Stimulated activated CD4-positive, alpha-beta T cell treated with anti-CD3 and anti-CD28 coated beads, Interleukin-1b, Interleukin-23, amount 100 ng/mL, for 48 hours (primary cell): Measurements from ENCODE around the gene PDZD4.

Experiments
- DNase-seq: peaks from one replicate; pipeline ENCODE4 v3.0.0-alpha.2; 2020

Gene PDZD4

GRCh38 chrX:153804621-153805020, 25.7 kb downstream of the PDZD4 start:
- no peak for DNase-seq

GRCh38 chrX:153804100-153804595, 26.2 kb downstream of the PDZD4 start:
- no peak for DNase-seq

DNA sequence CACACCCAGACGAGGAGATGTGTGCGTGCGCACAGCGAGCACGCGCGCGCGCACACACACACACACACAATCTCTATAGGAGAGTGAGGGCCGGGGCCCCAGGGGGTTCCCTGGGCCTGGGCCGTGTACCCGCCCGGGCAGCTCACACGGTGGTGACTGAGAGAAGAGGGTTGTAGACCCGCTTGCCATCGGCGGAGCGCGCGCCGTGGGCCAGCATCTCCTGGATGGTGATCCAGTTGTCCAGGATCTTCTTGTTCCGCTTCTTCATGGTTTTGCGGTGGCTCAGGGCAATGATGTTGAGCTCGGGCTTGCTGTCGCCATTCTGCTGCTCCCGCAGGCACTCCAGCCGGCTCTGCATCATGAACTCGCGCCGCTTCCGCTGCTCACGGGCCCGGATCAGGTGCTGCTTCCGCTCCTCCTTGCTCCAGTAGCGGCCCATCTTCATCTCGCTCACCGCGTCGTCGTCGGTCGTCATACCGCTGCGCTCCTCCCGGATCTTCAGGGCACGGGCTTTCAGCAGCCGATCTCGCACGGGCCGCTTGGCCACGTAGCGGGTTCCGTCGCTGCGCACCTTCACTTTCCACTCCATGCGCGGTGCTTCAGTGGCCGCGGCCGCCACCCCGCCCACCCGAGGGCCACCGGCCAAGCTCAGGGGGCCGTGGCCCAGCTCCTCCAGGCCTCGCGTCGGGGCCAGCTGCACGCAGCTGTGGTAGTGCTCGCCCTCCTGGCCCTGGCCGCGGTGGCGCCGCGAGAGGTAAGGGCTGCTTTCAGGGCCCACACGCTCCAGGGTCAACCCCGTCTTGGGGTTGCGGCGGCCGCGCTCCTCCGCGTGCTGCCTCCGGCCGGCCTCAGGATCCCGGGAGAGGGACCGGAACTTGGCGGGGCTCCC, 26.9 kb downstream of the PDZD4 start:
- no peak for DNase-seq

DNA sequence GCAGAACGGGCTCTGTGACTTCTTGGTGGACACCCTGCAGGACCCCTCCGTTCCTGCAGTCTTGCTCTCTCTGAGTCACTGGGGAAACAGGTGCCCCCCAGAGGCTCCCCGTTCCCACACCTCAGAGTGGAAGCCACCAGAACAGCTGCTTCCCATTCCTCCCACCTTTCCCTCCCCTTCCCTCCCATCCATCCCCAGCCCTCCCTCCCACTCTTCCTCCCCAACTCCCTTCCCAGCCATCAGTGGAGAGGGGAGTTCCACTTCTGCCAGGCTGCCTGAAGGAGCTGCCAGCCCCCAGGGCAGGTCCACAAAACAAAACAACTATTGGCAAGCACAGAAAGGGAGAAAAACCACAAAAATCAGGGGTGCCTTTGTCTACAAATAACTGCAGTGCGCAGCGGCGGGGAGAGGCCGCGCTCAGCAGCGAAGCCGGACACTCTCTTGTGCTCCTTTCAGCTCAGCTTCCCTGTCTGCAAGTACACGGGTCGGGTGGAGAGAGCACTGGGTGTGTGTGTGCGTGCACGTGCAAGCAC, 27.8 kb downstream of the PDZD4 start:
- DNase-seq: no peak

DNA sequence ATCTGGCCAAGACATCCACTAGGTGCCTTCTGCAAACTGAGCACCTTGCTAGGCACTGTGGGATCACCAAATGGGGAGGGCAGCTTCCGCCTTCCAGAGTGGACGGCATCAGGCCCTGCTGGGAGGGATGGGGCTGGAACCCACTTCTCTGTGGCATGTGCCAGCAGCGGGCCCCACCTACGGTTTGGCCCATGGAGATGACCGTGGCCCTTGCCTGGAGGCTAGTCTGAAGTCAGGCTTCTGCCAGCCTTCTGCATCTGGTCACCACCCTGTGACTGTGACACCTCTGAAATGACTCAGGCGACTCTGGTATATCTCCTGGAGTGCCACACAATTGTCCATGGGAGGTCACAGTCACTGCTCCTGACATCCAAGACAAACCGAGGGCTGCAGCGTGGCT, 28.7 kb downstream of the PDZD4 start:
- DNase-seq: no peak

DNA sequence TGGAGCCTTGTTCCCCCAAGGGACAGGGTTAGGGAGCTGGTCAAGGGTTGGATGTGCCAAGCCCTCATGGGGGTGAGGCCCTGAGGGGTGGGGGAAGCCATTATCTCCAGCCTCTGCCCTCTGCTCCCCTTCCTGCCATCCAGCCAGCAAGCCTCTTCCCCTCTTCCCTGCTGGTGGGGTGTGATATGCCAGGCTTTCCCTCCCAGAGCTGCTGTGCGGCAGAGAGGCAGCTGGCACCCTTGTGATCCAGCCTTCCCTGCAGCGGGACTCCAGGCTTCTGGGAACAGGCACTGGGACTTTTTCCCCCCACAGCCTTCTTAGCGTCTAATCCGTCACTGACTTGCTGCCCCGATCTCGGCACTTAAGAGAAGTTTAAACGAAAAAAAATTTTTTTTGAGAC, 29.6 kb downstream of the PDZD4 start:
- no peak for DNase-seq

DNA sequence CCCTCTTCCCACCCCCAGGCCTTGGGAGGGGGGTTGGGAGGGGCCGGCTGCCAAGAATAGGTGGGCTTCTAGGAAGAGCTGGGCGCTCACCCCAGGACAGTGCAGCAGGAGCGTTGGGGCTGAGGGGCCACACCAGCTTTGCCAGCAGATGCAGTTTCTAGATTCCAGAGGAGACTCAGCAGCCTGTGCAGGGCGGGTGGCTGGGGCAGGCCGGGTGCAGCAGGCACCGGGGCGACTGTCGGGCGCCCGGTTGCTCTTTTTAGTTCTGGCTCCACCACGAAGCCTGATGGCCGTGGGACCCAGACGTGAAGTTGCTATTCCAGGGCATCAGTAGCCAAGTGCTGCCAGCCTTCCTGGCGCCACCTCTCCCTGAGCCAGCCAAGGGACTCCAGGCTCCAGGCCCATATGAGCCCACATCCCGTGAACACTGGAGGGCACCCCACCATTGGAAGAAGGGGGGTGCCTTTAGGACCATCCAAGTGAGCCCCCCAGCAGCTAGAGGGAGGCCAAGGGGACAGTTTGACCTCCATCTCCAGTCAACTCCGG, 30.1 kb downstream of the PDZD4 start:
- DNase-seq: no peak

- no peak for DNase-seq
These were observed 31.0 kb downstream of the PDZD4 start for GRCh38 chrX:153799326-153799725.

DNA sequence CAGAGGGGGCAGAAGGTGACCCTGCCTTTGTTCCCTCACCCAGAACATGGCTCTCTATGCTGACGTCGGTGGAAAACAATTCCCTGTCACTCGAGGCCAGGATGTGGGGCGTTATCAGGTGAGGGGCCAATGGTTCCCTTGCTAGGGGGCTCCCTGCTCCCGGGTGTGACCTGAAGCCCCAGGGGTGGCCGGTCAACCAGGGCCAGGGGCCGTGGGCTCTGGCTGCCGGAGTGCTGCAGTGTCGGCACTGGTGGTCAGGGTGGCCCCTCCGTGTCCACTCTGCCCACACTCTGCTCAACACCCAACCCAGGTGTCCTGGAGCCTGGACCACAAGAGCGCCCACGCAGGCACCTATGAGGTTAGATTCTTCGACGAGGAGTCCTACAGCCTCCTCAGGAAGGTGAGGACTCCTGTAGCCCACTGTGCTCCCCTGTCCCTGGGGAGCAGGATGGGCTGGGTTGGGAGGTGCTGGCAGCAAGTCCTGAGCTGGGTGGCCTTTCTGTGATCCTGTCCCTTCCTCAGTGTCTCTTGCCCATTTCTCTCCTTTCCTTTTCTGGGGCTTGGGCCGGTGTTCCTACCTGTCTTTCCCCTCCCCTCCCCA, 32.8 kb downstream of the PDZD4 start:
- no peak for DNase-seq

DNA sequence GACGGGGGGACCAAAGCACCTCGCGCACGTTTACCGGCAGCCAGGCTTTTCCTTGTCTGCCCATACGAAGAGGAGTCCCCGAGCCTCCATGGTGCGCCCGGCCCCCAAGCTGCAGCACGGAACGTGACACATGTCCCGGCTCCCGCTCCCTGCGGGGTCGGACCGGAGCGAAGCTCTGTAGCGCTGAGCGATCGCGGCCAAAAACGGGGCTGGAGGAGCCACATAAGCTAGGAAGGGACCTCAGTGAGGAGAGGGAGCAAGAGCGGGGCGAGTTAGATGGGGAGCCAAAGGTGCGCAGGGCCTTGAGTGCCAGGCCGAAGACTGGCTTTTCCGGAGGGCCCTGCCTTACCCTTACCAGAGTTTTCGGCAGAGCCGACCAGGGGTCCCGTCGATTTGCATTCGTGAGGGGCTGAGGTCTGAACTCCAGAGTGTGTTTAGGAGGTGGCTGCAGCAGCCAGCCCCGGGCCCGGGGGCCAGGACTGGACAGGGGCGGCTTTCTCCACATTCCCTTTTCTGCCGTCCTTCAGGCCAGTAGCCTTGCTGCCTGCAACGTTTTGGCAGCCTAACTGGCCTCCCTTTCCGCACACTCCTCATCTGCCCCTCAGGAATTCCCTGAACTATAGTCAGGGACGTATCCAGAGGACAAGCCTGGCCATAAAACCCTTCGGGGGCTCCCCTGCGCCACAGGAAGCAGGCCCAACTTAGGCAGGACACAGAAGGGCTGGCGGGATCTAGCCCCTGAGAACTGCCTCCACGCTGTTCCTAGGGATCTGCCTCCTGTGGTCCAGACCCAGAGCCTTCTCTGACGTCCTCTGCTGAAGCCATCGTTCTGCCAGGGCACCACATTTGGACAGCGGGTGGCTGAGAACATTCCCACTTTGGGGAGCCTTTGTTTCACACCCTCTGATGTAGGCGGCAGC, 35.2 kb downstream of the PDZD4 start:
- peak; percentile 18 for DNase-seq

DNA sequence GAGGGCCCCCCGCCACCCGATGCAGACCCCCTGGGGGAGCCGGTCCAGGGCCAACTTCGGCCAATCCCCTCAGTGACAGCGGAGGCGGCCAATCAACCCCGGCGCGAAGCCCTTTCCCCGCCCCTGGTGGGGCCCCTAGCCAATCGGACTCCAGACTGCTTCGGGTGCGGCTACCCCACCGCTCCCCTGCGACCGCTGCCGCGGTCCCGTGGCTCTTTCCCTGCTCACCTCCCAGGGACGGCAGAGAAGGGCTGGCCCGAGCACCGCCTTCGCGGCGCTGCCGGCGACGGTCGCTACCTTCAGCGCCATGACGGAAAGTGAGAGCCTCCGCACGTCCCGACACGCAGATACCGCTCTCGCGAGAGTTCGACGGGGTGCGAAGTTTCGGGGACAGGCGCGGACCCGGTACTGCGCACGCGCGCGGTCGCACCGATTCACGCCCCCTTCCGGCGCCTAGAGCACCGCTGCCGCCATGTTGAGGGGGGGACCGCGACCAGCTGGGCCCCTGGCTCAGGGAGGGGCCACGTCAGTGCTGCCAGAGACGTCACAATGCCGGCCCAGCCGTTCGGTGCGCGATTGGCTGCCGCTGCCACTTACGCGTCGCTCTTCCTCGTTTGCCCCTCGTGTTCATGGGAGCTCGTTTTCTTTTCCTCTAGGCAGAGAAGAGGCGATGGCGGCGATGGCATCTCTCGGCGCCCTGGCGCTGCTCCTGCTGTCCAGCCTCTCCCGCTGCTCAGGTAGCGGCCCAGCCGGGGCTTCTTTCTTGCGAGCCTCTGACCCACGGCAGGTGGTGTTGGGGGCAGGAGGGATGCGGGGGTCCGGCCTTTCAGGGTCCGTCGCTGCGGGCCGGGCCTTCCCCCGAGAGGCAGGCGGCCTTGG, 36.1 kb downstream of the PDZD4 start, which contains the start of the genes IDH3G and SSR4:
Gene IDH3G, minus strand, starts transcription at position 358 of the 879 bp plus-strand sequence. Its CDS starts 49 bp downstream, at position 309.
Gene SSR4, plus strand, starts transcription at position 651 of the 879 bp plus-strand sequence. Its CDS starts 20 bp downstream, at position 671.
- peak; percentile 93 for DNase-seq

DNA sequence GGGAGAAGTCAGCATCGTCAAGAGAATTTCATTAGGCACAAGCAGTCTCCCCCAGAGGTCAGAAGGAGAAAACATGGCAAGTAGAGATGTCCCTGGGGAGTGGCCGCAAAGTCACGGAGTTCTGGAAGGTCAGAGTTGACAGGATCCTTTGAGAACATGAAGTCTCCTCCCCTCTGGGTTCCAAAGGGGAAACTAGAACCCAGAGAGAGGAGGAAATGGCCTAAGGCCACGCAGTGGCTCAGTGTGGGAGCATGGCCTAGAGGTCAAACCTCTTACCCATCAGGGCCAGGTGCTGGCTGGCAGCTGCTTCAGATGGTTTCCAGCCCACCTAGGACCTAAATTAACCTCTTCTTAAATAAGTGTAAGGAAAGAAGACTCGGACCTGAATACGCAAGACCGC, 37.1 kb downstream of the PDZD4 start:
- DNase-seq: no peak

DNA sequence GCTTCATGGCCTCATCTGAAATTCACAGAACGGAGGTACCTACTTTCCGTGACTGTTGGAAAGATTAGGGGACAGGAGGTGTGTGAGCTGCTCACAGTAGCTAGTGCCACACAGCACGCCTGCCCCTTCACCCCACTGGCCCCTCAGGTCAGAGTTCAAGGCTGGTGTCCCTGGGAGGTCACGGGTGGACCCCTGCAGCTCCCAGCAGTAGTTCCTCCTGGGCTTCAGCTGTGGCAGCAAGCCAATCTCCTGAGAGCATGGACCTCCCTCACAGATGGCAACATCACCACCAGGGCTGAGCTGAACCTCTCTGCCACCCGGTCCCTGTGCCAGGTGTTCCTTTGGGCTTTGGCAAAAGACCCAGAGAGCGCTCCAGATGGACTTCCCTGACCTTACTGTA, 38.0 kb downstream of the PDZD4 start:
- DNase-seq: no peak

GRCh38 chrX:153791104-153791852, 39.1 kb downstream of the PDZD4 start:
- DNase-seq: no peak

DNA sequence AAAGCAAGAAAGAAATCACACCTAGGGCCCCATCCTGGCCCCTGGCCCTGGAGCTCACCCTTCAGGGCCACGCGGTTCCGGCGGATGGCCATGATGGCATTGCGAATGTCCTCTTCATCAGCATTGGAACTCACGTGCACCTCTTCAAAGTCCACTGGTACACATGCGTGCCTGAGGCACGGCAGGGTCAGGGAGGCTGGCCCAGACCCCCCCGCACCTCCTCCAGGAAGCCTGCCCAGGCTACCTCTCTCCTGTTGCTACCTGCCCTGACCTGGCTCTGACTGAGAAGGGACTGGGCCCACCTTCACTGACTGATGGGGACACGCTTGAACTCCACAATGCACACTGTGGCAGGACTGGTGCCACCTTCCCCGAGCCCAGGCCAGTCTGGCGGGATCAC, 40.7 kb downstream of the PDZD4 start:
- DNase-seq: no peak

GRCh38 chrX:153786669-153787068, 43.7 kb downstream of the PDZD4 start:
- DNase-seq: no peak

GRCh38 chrX:153784325-153784967, 45.9 kb downstream of the PDZD4 start:
- DNase-seq: no peak

GRCh38 chrX:153783378-153784013, 46.8 kb downstream of the PDZD4 start:
- DNase-seq: no peak

- DNase-seq: no peak
These were observed 47.5 kb downstream of the PDZD4 start for GRCh38 chrX:153782871-153783270.
